GM12878 (cell line): Measurements from ENCODE around the gene SLC4A8. TPM values are rescaled to one million over a fixed set of nuclear protein-coding genes. Genes with fewer than 3 reads are reported as not detected.

ENCODE experiments used
- ATAC-seq: fragments of 200-7000 bp; cut with Tn5 transposase; 3 replicates; pipeline ENCODE4 v1.9.1; 2020; ENCODE audit warnings: mild to moderate bottlenecking, moderate library complexity
- BruUV-seq: library from RNA; stranded (reverse); fragments of 400-500 nt; replicated peaks from 2 replicates; lab custom pipeline; 2021; lab: Mats Ljungman, UMichigan
- CTCF ChIA-PET: fragments of 300-600 bp; sonication (Branson Sonifier 250); formaldehyde crosslinking; extraction: SDS; loops from one replicate; lab custom pipeline; 2021; ENCODE audit warnings: inconsistent platforms; lab: Yijun Ruan, JAX
- POLR2A ChIA-PET: fragments of 350-600 bp; formaldehyde crosslinking; extraction: SDS; loops from one replicate; lab custom pipeline; 2021; ENCODE audit warnings: inconsistent platforms; lab: Charles Lee
- RAD21 ChIA-PET: fragments of 300-600 bp; sonication (Branson Sonifier 250); formaldehyde crosslinking; loops from one replicate; lab custom pipeline; 2023; ENCODE audit warnings: antibody characterized with exemption; ENCODE audit not compliant: unreplicated experiment; lab: Charles Lee
- SMC1A ChIA-PET: fragments of 300-600 bp; sonication (Branson Sonifier 250); formaldehyde crosslinking; loops from one replicate; lab custom pipeline; 2023; ENCODE audit not compliant: unreplicated experiment, uncharacterized antibody; lab: Charles Lee
- DNase-seq: peaks from one replicate; pipeline ENCODE4 v3.0.0-alpha.2; 2011; ENCODE audit warnings: low read depth, low spot score
- FAIRE-seq: peaks from 3 replicates; lab custom pipeline; 2011; peaks lifted over from hg19 to GRCh38; lab: Jason Lieb, UNC
- H2AFZ ChIP-seq: 2 replicates; pipeline ENCODE4 v1.6.0; 2011; ENCODE audit warnings: low read depth, low read length, control low read depth; ENCODE audit not compliant: control insufficient read depth
- H3K27ac ChIP-seq: 2 replicates; pipeline ENCODE4 v1.5.1; 2011; ENCODE audit warnings: control low read depth; ENCODE audit not compliant: control insufficient read depth, insufficient read depth
- H3K27me3 ChIP-seq, 2 experiments: replicated peaks in 1 of 2; 2 replicates each; pipeline versions ENCODE4 v1.6.0 to v1.6.1; 2011; ENCODE audit warnings: low read length in 1 of 2; ENCODE audit not compliant: control insufficient read depth in 2 of 2, insufficient read depth in 2 of 2
- H3K36me3 ChIP-seq, 2 experiments: 2 replicates each; pipeline ENCODE4 v1.5.1; 2011; ENCODE audit warnings: low read length in 1 of 2; ENCODE audit not compliant: control insufficient read depth in 2 of 2, insufficient read depth in 2 of 2
- H3K4me1 ChIP-seq: 2 replicates; pipeline ENCODE4 v1.6.1; 2011; ENCODE audit warnings: mild to moderate bottlenecking, low read length, moderate library complexity, mixed read lengths; ENCODE audit not compliant: control insufficient read depth, insufficient read depth
- H3K4me2 ChIP-seq: 2 replicates; pipeline ENCODE4 v1.6.0; 2011; ENCODE audit warnings: control low read depth; ENCODE audit not compliant: control insufficient read depth, insufficient read depth
- H3K4me3 ChIP-seq: fragments of 200-600 bp; sonication (generic); 2 replicates; pipeline ENCODE4 v1.5.1; 2016
- H3K79me2 ChIP-seq: 2 replicates; pipeline ENCODE4 v1.6.0; 2011; ENCODE audit warnings: low read length; ENCODE audit not compliant: control insufficient read depth, insufficient read depth
- H3K9ac ChIP-seq: 2 replicates; pipeline ENCODE4 v1.8.0; 2011; ENCODE audit warnings: low read length, control low read depth, mixed read lengths; ENCODE audit not compliant: control insufficient read depth, insufficient read depth
- H3K9me3 ChIP-seq: replicated peaks from 3 replicates; pipeline ENCODE4 v1.5.1; 2011; ENCODE audit warnings: mild to moderate bottlenecking, low read length; ENCODE audit not compliant: control insufficient read depth, insufficient read depth
- H4K20me1 ChIP-seq: 2 replicates; pipeline ENCODE4 v1.6.0; 2011; ENCODE audit not compliant: control insufficient read depth, insufficient read depth
- BHLHE40 ChIP-seq, 2 experiments: fragments of 450-650 bp in 1 of 2; IDR thresholded peaks; 2 replicates each; pipeline ENCODE4 v1.6.1; 2011 to 2017; ENCODE audit warnings: low read depth in 2 of 2, borderline replicate concordance in 1 of 2, improper control_type of control experiment in 1 of 2, low read length in 1 of 2, mild to moderate bottlenecking in 1 of 2
- CBFB ChIP-seq: IDR thresholded peaks from 2 replicates; pipeline ENCODE4 v1.6.1; 2016; ENCODE audit warnings: antibody characterized with exemption, low read depth
- NFXL1 ChIP-seq: fragments of 450-650 bp; IDR thresholded peaks from 2 replicates; pipeline ENCODE4 v1.6.1; 2017; ENCODE audit warnings: antibody characterized with exemption, mild to moderate bottlenecking, borderline replicate concordance
- POLR2AphosphoS2 ChIP-seq: IDR thresholded peaks from 2 replicates; pipeline ENCODE4 v1.6.1; 2011; ENCODE audit warnings: low read depth, mild to moderate bottlenecking, low read length, improper control_type of control experiment, moderate library complexity
- TAF1 ChIP-seq: IDR thresholded peaks from 2 replicates; pipeline ENCODE4 v1.6.1; 2011; ENCODE audit warnings: mild to moderate bottlenecking, low read depth, low read length, borderline replicate concordance
- WGBS: methylation state at CpG from one replicate; pipeline ENCODE4 v1.1.6; 2016; ENCODE audit warnings: low lambda C conversion rate; ENCODE audit not compliant: insufficient replicate concordance, insufficient coverage; ENCODE audit errors: missing lambda C conversion rate; 5-methylcytosine and 5-hydroxymethylcytosine counted together
- in situ Hi-C: fragments of 300-500 bp; cut with MboI; formaldehyde crosslinking; loops from 9 replicates; pipeline ENCODE4 v1.14.3; 2018; ENCODE audit warnings: mixed read lengths
- intact Hi-C: fragments of 100-400 bp; cut with micrococcal nuclease; formaldehyde crosslinking; loops from one replicate; pipeline ENCODE4 v1.14.2; 2022; ENCODE audit not compliant: unreplicated experiment
- polyA plus RNA-seq, 11 experiments: library from polyadenylated mRNA; depleted of rRNA in 4 of 11; unstranded in 6 of 11; stranded (reverse) in 5 of 11; fragments of >200 nt; fragmentation: Nextera tagmentation in 4 of 11; fragmentation: Illumina TruSeq in 1 of 11; extraction: Ambion mirVana in 4 of 11; extraction: Trizol in 1 of 11; gene quantifications; 1 replicate in 1 of 11; 2 replicates in 10 of 11; pipeline versions ENCODE4 v1.2.1 to v1.2.3, GENCODE V29; 2011 to 2016; ENCODE audit warnings: inconsistent platforms in 2 of 11, missing spikeins in 2 of 11, low read depth in 1 of 11
- total RNA-seq, 4 experiments: library from RNA; depleted of rRNA in 3 of 4; stranded (reverse); fragments of >200 nt in 3 of 4; fragmentation: Illumina TruSeq in 1 of 4; extraction: Trizol in 1 of 4; gene quantifications; 2 replicates each; pipeline versions ENCODE4 v1.2.1 to v1.2.3, GENCODE V29; 2013 to 2021
- TF ChIP-seq, protein P1 (sequence below): fragments of 450-650 bp; IDR thresholded peaks from 2 replicates; pipeline ENCODE4 v1.6.1; 2016; ENCODE audit warnings: mild to moderate bottlenecking, moderate library complexity, borderline replicate concordance

The SLC4A8 gene
- total and polyA plus RNA-seq, 10 of the 15 experiments (the other 5 are each of a cell fraction or from before 2014, with no cell fraction given) = 1.4 to 7.7 (median 3.7) TPM

DNA sequence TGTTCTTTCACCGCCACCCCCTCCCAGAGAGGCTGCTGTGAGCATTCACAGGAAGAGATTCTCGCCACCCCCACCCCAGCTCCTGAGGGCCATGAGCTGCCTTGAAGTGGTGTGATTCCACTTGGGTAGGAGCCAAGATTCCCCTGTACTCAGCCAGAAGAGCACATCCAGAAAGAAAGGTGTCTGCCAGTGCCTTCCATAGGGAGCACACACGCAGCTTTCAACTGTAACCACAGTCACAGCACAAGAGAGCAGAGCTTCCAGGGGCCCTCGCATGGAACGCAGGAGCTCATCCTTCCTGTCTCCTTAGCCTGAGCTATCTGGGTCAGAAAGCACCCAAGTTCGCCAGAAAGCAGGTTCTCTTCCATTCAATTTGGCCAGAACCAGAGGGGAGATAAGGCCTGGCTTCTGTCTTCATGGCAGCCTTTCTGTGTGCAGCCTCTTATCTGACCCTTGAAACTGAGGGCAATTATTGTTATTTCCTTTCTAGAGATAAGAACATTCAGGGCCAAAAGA is 99.8 kb downstream of the SLC4A8 start:
- CTCF ChIA-PET = interaction anchor here (1.0 to 1.5 kb wide), 3 partner anchors 12 to 103 kb away, joined by 3 to 6 read pairs (median 3); no protein-coding TSS in a partner anchor
- H4K20me1 ChIP-seq = no peaks in the 10 kb centered on the region
- no peaks in the 10 kb centered on the region for H3K36me3 ChIP-seq
- TF ChIP-seq NFXL1 (no peak), BHLHE40 (IDR thresholded peaks at IDR 0.05; ENCODE audit: borderline replicate concordance in 1 of 2, low read depth in 2 of 2, low read length in 1 of 2) (no peak), POLR2AphosphoS2 (no peak), CBFB (no peak), TAF1 (no peak)
- TF ChIP-seq, protein P1, sequence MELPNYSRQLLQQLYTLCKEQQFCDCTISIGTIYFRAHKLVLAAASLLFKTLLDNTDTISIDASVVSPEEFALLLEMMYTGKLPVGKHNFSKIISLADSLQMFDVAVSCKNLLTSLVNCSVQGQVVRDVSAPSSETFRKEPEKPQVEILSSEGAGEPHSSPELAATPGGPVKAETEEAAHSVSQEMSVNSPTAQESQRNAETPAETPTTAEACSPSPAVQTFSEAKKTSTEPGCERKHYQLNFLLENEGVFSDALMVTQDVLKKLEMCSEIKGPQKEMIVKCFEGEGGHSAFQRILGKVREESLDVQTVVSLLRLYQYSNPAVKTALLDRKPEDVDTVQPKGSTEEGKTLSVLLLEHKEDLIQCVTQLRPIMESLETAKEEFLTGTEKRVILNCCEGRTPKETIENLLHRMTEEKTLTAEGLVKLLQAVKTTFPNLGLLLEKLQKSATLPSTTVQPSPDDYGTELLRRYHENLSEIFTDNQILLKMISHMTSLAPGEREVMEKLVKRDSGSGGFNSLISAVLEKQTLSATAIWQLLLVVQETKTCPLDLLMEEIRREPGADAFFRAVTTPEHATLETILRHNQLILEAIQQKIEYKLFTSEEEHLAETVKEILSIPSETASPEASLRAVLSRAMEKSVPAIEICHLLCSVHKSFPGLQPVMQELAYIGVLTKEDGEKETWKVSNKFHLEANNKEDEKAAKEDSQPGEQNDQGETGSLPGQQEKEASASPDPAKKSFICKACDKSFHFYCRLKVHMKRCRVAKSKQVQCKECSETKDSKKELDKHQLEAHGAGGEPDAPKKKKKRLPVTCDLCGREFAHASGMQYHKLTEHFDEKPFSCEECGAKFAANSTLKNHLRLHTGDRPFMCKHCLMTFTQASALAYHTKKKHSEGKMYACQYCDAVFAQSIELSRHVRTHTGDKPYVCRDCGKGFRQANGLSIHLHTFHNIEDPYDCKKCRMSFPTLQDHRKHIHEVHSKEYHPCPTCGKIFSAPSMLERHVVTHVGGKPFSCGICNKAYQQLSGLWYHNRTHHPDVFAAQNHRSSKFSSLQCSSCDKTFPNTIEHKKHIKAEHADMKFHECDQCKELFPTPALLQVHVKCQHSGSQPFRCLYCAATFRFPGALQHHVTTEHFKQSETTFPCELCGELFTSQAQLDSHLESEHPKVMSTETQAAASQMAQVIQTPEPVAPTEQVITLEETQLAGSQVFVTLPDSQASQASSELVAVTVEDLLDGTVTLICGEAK = no peak
- POLR2A ChIA-PET = no interaction called here
- no peak overlapping the region for H3K4me3 ChIP-seq
- H3K9me3 ChIP-seq = no peaks in the 10 kb centered on the region
- no peak for FAIRE-seq
- peaks cover 7% of the 10 kb centered on the region for H3K4me1 ChIP-seq
- SMC1A ChIA-PET = interaction anchor here (0.9 to 1.2 kb wide), 2 partner anchors 68 to 100 kb away, joined by 3 read pairs; no protein-coding TSS in a partner anchor
- in situ Hi-C loops (no loop called here), intact Hi-C loops (loop anchor here (10.0 kb wide), 1 partner anchor 250 kb away; the partner anchor contains the start of gene SMAGP)
- H3K79me2 ChIP-seq = no peaks in the 10 kb centered on the region
- no peak for DNase-seq
- H3K4me2 ChIP-seq = no peak overlapping the region
- 0 out of 4 replicates have a peak, but pooled peaks cover 0 to 2% of the 10 kb centered on the region in 2 experiments for H3K27me3 ChIP-seq
- RAD21 ChIA-PET = no interaction called here
- H3K9ac ChIP-seq = no peak overlapping the region
- no peak overlapping the region for H3K27ac ChIP-seq
- 56% methylated on average over 5 of the region's 6 CpGs for WGBS
- ATAC-seq = no peak
- H2AFZ ChIP-seq = no peak overlapping the region
- BruUV-seq = no TSS peak
